Type B pancreatic cell (in vitro differentiated cells): Measurements from ENCODE around the gene AACS. TPM values are rescaled to one million over a fixed set of nuclear protein-coding genes. Genes with fewer than 3 reads are reported as not detected.
A peak's percentile ranks its signal among the peaks of the same experiment; 100 is the strongest.

Experiments used
- DNase-seq: peaks from one replicate; pipeline ENCODE4 v3.0.0; 2021; ENCODE audit warnings: mixed read lengths; ENCODE audit not compliant: unreplicated experiment; ENCODE audit errors: extremely low spot score
- H3K27ac Mint-ChIP-seq: 2 replicates; pipeline ENCODE4 v1.8.0; 2021; ENCODE audit warnings: mild to moderate bottlenecking, mixed read lengths
- H3K27me3 Mint-ChIP-seq: 2 replicates; pipeline ENCODE4 v1.8.0; 2021; ENCODE audit warnings: mixed read lengths
- H3K36me3 Mint-ChIP-seq: 2 replicates; pipeline ENCODE4 v1.8.0; 2021; ENCODE audit warnings: mixed read lengths
- H3K4me1 Mint-ChIP-seq: one replicate; pipeline ENCODE4 v1.8.0; 2021; ENCODE audit warnings: mixed read lengths; ENCODE audit not compliant: unreplicated experiment
- H3K4me3 Mint-ChIP-seq: 2 replicates; pipeline ENCODE4 v1.8.0; 2021; ENCODE audit warnings: mild to moderate bottlenecking, mixed read lengths
- H3K9me3 Mint-ChIP-seq: 2 replicates; pipeline ENCODE4 v1.8.0; 2021; ENCODE audit warnings: mixed read lengths
- total RNA-seq: library from RNA; stranded (reverse); gene quantifications from 2 replicates; pipeline ENCODE4 v1.2.1, GENCODE V29; 2021; ENCODE audit warnings: low replicate concordance
- TF ChIP-seq, protein P1 (sequence below): fragments of 200-600 bp; sonication (generic); conservative IDR thresholded peaks from 2 replicates; pipeline ENCODE4 v1.5.0; 2021; ENCODE audit warnings: antibody characterized with exemption, mild to moderate bottlenecking

Gene AACS
- total RNA-seq, 1 donor from 2014 or later, result 37.1 TPM

- DNase-seq, result no peak
- H3K9me3 Mint-ChIP-seq, result no peaks in the 10 kb centered on the region
- no peaks in the 10 kb centered on the region for H3K27me3 Mint-ChIP-seq
- H3K36me3 Mint-ChIP-seq, result peaks cover 20% of the 10 kb centered on the region
- TF ChIP-seq, protein P1, sequence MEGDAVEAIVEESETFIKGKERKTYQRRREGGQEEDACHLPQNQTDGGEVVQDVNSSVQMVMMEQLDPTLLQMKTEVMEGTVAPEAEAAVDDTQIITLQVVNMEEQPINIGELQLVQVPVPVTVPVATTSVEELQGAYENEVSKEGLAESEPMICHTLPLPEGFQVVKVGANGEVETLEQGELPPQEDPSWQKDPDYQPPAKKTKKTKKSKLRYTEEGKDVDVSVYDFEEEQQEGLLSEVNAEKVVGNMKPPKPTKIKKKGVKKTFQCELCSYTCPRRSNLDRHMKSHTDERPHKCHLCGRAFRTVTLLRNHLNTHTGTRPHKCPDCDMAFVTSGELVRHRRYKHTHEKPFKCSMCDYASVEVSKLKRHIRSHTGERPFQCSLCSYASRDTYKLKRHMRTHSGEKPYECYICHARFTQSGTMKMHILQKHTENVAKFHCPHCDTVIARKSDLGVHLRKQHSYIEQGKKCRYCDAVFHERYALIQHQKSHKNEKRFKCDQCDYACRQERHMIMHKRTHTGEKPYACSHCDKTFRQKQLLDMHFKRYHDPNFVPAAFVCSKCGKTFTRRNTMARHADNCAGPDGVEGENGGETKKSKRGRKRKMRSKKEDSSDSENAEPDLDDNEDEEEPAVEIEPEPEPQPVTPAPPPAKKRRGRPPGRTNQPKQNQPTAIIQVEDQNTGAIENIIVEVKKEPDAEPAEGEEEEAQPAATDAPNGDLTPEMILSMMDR, result no peak
- H3K27ac Mint-ChIP-seq, result no peak overlapping the region
- no peak overlapping the region for H3K4me3 Mint-ChIP-seq
- H3K4me1 Mint-ChIP-seq, result peaks cover 4% of the 10 kb centered on the region
Observed at GRCh38 chr12:125113263-125113662, 48.0 kb downstream of the AACS start.

- H3K9me3 Mint-ChIP-seq, result no peaks in the 10 kb centered on the region
- TF ChIP-seq, protein P1, result no peak
- no peak for DNase-seq
- H3K27me3 Mint-ChIP-seq, result no peaks in the 10 kb centered on the region
- peaks cover 4% of the 10 kb centered on the region for H3K4me1 Mint-ChIP-seq
- H3K27ac Mint-ChIP-seq, result no peak overlapping the region
- no peak overlapping the region for H3K4me3 Mint-ChIP-seq
- H3K36me3 Mint-ChIP-seq, result peaks cover 24% of the 10 kb centered on the region
Observed at GRCh38 chr12:125113789-125114188, 48.6 kb downstream of the AACS start.

- DNase-seq, result no peak
- TF ChIP-seq, protein P1, result no peak
- H3K9me3 Mint-ChIP-seq, result no peaks in the 10 kb centered on the region
- peaks cover 26% of the 10 kb centered on the region for H3K36me3 Mint-ChIP-seq
- H3K4me3 Mint-ChIP-seq, result no peak overlapping the region
- peaks cover 4% of the 10 kb centered on the region for H3K4me1 Mint-ChIP-seq
- no peak overlapping the region for H3K27ac Mint-ChIP-seq
- H3K27me3 Mint-ChIP-seq, result no peaks in the 10 kb centered on the region
Observed at GRCh38 chr12:125114365-125115141, 49.3 kb downstream of the AACS start.

DNA sequence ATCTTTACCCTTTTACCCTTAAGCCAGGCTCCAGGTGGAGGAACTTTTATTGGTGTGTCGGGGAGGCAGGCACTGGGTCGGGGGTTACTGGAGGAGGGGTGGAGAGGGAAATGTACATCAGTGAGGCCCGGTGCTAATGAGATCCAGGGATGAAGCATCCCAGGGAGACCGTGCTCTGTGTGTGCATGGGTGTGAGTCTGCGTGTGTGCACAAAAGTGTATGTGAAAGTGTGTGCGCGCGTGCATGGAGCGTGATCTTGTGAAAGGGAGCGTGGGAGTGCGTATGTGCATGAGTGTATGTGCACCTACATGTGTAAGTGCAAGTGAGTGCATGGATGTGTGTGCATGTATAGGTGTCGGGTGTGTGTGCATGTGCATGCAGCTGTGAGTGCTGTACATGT lies 55.3 kb downstream of the AACS start:
- Mint-ChIP-seq H3K4me1 (peaks cover 8% of the 10 kb centered on the region), H3K36me3 (peaks cover 39% of the 10 kb centered on the region), H3K9me3 (no peaks in the 10 kb centered on the region), H3K27me3 (no peaks in the 10 kb centered on the region), H3K4me3 (peak overlapping the region; percentile 39), H3K27ac (peak overlapping the region; percentile 75)
- TF ChIP-seq, protein P1, result no peak
- DNase-seq, result no peak

DNA sequence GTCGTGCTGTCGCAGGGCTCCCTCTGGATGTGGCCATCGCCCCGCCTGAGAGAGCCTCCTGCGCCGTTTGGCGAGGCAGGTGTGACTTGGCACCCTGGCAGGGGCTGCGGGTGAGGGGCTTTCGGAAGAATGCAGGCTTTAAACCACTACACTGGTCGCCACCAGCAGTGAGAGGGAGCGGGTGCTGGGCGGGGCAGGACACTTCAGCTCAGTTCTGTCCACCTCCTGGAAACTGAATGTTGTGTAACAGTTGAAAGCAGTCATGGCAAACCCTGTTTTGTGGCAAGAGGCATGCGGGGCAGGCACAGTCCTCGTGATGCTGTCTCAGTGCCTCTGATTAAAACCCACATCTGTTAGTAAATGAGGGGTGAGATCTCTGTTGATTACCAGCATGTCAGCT lies 55.9 kb downstream of the AACS start:
- no peaks in the 10 kb centered on the region for H3K9me3 Mint-ChIP-seq
- H3K36me3 Mint-ChIP-seq, result peaks cover 40% of the 10 kb centered on the region
- H3K27ac Mint-ChIP-seq, result peak overlapping the region; percentile 75
- TF ChIP-seq, protein P1, result no peak
- no peak for DNase-seq
- peaks cover 8% of the 10 kb centered on the region for H3K4me1 Mint-ChIP-seq
- H3K4me3 Mint-ChIP-seq, result no peak overlapping the region
- H3K27me3 Mint-ChIP-seq, result no peaks in the 10 kb centered on the region
